GM23338 (cell line): ENCODE measurements around the gene THBS3. TPM values are rescaled to one million over a fixed set of nuclear protein-coding genes. Genes with fewer than 3 reads are reported as not detected.

ENCODE experiments used
- ATAC-seq: fragments of 200-7000 bp; cut with Tn5 transposase; 3 replicates; pipeline ENCODE4 v1.9.1; 2020
- DNase-seq: peaks from one replicate; pipeline ENCODE4 v3.0.0-alpha.2; 2015; ENCODE audit warnings: low spot score
- H2AFZ ChIP-seq: fragments of 200-600 bp; sonication (generic); 2 replicates; pipeline ENCODE4 v1.8.0; 2016; ENCODE audit warnings: antibody characterized with exemption, mild to moderate bottlenecking, moderate library complexity
- H3F3A ChIP-seq: fragments of 200-600 bp; sonication (generic); replicated peaks from 2 replicates; pipeline ENCODE4 v1.8.0; 2017; ENCODE audit warnings: antibody characterized with exemption, mixed run types, low read depth
- H3K27ac ChIP-seq: fragments of 200-600 bp; sonication (generic); 2 replicates; pipeline ENCODE4 v1.6.1; 2016; ENCODE audit warnings: low read depth
- H3K27me3 ChIP-seq: fragments of 200-600 bp; sonication (generic); 2 replicates; pipeline ENCODE4 v1.8.0; 2016; ENCODE audit warnings: mild to moderate bottlenecking, mixed run types, moderate library complexity; ENCODE audit not compliant: insufficient read depth
- H3K36me3 ChIP-seq: fragments of 200-600 bp; sonication (generic); 2 replicates; pipeline ENCODE4 v1.8.0; 2016; ENCODE audit warnings: mild to moderate bottlenecking; ENCODE audit not compliant: insufficient read depth
- H3K4me1 ChIP-seq: fragments of 200-600 bp; sonication (generic); 2 replicates; pipeline ENCODE4 v1.8.0; 2016; ENCODE audit warnings: mild to moderate bottlenecking, moderate library complexity; ENCODE audit not compliant: insufficient read depth
- H3K4me2 ChIP-seq: fragments of 200-600 bp; sonication (generic); 2 replicates; pipeline ENCODE4 v1.7.1; 2017; ENCODE audit warnings: mixed run types
- H3K4me3 ChIP-seq: fragments of 200-600 bp; sonication (generic); 2 replicates; pipeline ENCODE4 v1.6.1; 2016; ENCODE audit warnings: mixed run types
- H3K79me2 ChIP-seq: fragments of 200-600 bp; sonication (generic); replicated peaks from 2 replicates; pipeline ENCODE4 v1.8.0; 2017; ENCODE audit warnings: mild to moderate bottlenecking; ENCODE audit not compliant: insufficient read depth
- H3K9me2 ChIP-seq: fragments of 200-600 bp; sonication (generic); 2 replicates; pipeline ENCODE4 v1.8.0; 2017; ENCODE audit not compliant: insufficient read depth
- H4K20me1 ChIP-seq: fragments of 200-600 bp; sonication (generic); replicated peaks from 2 replicates; pipeline ENCODE4 v1.8.0; 2017; ENCODE audit warnings: mild to moderate bottlenecking; ENCODE audit not compliant: insufficient read depth
- H3K27ac Mint-ChIP-seq: 2 replicates; pipeline ENCODE4 v1.8.0; 2020; ENCODE audit warnings: inconsistent platforms, mild to moderate bottlenecking, moderate library complexity, mixed read lengths
- H3K27me3 Mint-ChIP-seq: 3 replicates; pipeline ENCODE4 v1.8.0; 2022; ENCODE audit warnings: low read depth, mild to moderate bottlenecking, moderate library complexity, mixed read lengths, inconsistent platforms; ENCODE audit not compliant: insufficient read depth, poor library complexity
- H3K36me3 Mint-ChIP-seq: 3 replicates; pipeline ENCODE4 v1.8.0; 2021; ENCODE audit warnings: low read depth, mild to moderate bottlenecking, inconsistent platforms, moderate library complexity, mixed read lengths
- H3K4me1 Mint-ChIP-seq: 3 replicates; pipeline ENCODE4 v1.8.0; 2020; ENCODE audit warnings: mild to moderate bottlenecking, inconsistent platforms, mixed read lengths
- H3K4me3 Mint-ChIP-seq: 3 replicates; pipeline ENCODE4 v1.8.0; 2021; ENCODE audit warnings: moderate library complexity, mild to moderate bottlenecking, inconsistent platforms, mixed read lengths
- H3K9me3 Mint-ChIP-seq: 3 replicates; pipeline ENCODE4 v1.8.0; 2020; ENCODE audit warnings: moderate library complexity, mild to moderate bottlenecking, inconsistent platforms, mixed read lengths
- CREB1 ChIP-seq: fragments of 250-450 bp; sonication (Bioruptor Pico); IDR thresholded peaks from 2 replicates; pipeline ENCODE4 v1.5.0; 2020; ENCODE audit warnings: low read depth, mild to moderate bottlenecking, moderate library complexity
- EZH2 ChIP-seq: fragments of 200-600 bp; sonication (generic); IDR thresholded peaks from one replicate; pipeline ENCODE4 v1.8.0; 2017; ENCODE audit warnings: antibody characterized with exemption, mild to moderate bottlenecking, low read depth; ENCODE audit not compliant: unreplicated experiment
- JUNB ChIP-seq: IDR thresholded peaks from one replicate; pipeline ENCODE4 v1.6.1; 2016; ENCODE audit warnings: antibody characterized with exemption; ENCODE audit not compliant: unreplicated experiment
- POLR2AphosphoS5 ChIP-seq: IDR thresholded peaks from 2 replicates; pipeline ENCODE4 v1.6.1; 2016; ENCODE audit warnings: antibody characterized with exemption, low read depth
- STAT1 ChIP-seq: IDR thresholded peaks from one replicate; pipeline ENCODE4 v1.6.1; 2016; ENCODE audit warnings: antibody characterized with exemption; ENCODE audit not compliant: unreplicated experiment
- ZNF114 ChIP-seq: fragments of 250-450 bp; sonication (Bioruptor Pico); IDR thresholded peaks from 2 replicates; pipeline ENCODE4 v1.5.0; 2020; ENCODE audit warnings: mild to moderate bottlenecking, moderate library complexity
- polyA plus RNA-seq: library from polyadenylated mRNA; unstranded; fragments of >200 nt; fragmentation: Nextera tagmentation; extraction: Ambion mirVana; gene quantifications from 2 replicates; pipeline ENCODE4 v1.2.1, GENCODE V29; 2016
- total RNA-seq: library from RNA; depleted of rRNA; stranded (reverse); fragments of >200 nt; shearing (Covaris generic); gene quantifications from 2 replicates; pipeline ENCODE4 v1.2.3, GENCODE V29; 2014
- TF ChIP-seq, protein P1 (sequence below): IDR thresholded peaks from 2 replicates; pipeline ENCODE4 v1.6.1; 2016; ENCODE audit warnings: antibody characterized with exemption
- TF ChIP-seq, protein P2 (sequence below): IDR thresholded peaks from one replicate; pipeline ENCODE4 v1.6.1; 2018; ENCODE audit warnings: antibody characterized with exemption; ENCODE audit not compliant: unreplicated experiment
- TF ChIP-seq, protein P3 (sequence below): fragments of 250-450 bp; sonication (Bioruptor Pico); IDR thresholded peaks from 2 replicates; pipeline ENCODE4 v1.5.0; 2020; ENCODE audit warnings: mild to moderate bottlenecking, moderate library complexity
- TF ChIP-seq, protein P4 (sequence below), 2 experiments: fragments of 200-600 bp in 1 of 2; sonication (generic) in 1 of 2; conservative IDR thresholded peaks; 2 replicates each; pipeline versions ENCODE4 v1.5.1 to v1.6.1; 2016 to 2017; ENCODE audit warnings: antibody characterized with exemption in 2 of 2, low read depth in 2 of 2, mild to moderate bottlenecking in 2 of 2, moderate library complexity in 1 of 2

The THBS3 gene
- total and polyA plus RNA-seq, 2 experiments from 2014 or later = 1.2 to 4.3 TPM

DNA sequence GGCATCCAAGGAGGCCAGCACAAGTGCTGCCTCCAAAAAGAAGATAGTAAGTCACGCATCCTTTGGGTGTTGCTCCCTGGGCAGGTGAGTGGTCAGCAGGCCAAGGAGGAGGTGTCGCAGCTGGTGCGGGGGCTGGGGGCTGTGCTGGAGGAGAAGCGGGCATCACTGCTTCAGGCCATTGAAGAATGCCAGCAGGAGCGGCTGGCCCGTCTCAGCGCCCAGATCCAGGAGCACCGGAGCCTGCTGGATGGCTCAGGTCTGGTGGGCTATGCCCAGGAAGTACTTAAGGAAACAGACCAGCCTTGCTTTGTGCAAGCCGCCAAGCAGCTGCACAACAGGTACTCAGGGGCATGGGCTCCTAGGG, 29.8 kb downstream of the THBS3 start:
- Histone ChIP-seq H3K4me1 (peaks cover 10% of the 10 kb centered on the region; the same call in 1 of the 2 replicates), H2AFZ (no peak overlapping the region), H3K9me2 (no peaks in the 10 kb centered on the region), H4K20me1 (no peaks in the 10 kb centered on the region), H3K27ac (no peak overlapping the region), H3K79me2 (0 out of 2 replicates have a peak, but pooled peaks cover 3% of the 10 kb centered on the region), H3K36me3 (peaks cover 20% of the 10 kb centered on the region; the same call in 1 of the 2 replicates), H3F3A (peaks cover 11% of the 10 kb centered on the region), H3K4me2 (no peak overlapping the region), H3K4me3 (no peak overlapping the region), H3K27me3 (no peaks in the 10 kb centered on the region)
- Mint-ChIP-seq H3K36me3 (peaks cover 49% of the 10 kb centered on the region), H3K4me3 (no peak overlapping the region), H3K27me3 (peaks cover 18% of the 10 kb centered on the region), H3K4me1 (peaks cover 17% of the 10 kb centered on the region), H3K9me3 (peaks cover 4% of the 10 kb centered on the region; the same call in 2 of the 3 replicates), H3K27ac (no peak overlapping the region)
- DNase-seq = no peak
- TF ChIP-seq JUNB (no peak), ZNF114 (no peak), STAT1 (no peak), POLR2AphosphoS5 (no peak), CREB1 (CRISPR knock-in tag) (no peak), EZH2 (no peak)
- TF ChIP-seq, protein P1, sequence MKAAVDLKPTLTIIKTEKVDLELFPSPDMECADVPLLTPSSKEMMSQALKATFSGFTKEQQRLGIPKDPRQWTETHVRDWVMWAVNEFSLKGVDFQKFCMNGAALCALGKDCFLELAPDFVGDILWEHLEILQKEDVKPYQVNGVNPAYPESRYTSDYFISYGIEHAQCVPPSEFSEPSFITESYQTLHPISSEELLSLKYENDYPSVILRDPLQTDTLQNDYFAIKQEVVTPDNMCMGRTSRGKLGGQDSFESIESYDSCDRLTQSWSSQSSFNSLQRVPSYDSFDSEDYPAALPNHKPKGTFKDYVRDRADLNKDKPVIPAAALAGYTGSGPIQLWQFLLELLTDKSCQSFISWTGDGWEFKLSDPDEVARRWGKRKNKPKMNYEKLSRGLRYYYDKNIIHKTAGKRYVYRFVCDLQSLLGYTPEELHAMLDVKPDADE = no peak
- TF ChIP-seq, protein P2, sequence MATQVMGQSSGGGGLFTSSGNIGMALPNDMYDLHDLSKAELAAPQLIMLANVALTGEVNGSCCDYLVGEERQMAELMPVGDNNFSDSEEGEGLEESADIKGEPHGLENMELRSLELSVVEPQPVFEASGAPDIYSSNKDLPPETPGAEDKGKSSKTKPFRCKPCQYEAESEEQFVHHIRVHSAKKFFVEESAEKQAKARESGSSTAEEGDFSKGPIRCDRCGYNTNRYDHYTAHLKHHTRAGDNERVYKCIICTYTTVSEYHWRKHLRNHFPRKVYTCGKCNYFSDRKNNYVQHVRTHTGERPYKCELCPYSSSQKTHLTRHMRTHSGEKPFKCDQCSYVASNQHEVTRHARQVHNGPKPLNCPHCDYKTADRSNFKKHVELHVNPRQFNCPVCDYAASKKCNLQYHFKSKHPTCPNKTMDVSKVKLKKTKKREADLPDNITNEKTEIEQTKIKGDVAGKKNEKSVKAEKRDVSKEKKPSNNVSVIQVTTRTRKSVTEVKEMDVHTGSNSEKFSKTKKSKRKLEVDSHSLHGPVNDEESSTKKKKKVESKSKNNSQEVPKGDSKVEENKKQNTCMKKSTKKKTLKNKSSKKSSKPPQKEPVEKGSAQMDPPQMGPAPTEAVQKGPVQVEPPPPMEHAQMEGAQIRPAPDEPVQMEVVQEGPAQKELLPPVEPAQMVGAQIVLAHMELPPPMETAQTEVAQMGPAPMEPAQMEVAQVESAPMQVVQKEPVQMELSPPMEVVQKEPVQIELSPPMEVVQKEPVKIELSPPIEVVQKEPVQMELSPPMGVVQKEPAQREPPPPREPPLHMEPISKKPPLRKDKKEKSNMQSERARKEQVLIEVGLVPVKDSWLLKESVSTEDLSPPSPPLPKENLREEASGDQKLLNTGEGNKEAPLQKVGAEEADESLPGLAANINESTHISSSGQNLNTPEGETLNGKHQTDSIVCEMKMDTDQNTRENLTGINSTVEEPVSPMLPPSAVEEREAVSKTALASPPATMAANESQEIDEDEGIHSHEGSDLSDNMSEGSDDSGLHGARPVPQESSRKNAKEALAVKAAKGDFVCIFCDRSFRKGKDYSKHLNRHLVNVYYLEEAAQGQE = no peak
- TF ChIP-seq, protein P3, sequence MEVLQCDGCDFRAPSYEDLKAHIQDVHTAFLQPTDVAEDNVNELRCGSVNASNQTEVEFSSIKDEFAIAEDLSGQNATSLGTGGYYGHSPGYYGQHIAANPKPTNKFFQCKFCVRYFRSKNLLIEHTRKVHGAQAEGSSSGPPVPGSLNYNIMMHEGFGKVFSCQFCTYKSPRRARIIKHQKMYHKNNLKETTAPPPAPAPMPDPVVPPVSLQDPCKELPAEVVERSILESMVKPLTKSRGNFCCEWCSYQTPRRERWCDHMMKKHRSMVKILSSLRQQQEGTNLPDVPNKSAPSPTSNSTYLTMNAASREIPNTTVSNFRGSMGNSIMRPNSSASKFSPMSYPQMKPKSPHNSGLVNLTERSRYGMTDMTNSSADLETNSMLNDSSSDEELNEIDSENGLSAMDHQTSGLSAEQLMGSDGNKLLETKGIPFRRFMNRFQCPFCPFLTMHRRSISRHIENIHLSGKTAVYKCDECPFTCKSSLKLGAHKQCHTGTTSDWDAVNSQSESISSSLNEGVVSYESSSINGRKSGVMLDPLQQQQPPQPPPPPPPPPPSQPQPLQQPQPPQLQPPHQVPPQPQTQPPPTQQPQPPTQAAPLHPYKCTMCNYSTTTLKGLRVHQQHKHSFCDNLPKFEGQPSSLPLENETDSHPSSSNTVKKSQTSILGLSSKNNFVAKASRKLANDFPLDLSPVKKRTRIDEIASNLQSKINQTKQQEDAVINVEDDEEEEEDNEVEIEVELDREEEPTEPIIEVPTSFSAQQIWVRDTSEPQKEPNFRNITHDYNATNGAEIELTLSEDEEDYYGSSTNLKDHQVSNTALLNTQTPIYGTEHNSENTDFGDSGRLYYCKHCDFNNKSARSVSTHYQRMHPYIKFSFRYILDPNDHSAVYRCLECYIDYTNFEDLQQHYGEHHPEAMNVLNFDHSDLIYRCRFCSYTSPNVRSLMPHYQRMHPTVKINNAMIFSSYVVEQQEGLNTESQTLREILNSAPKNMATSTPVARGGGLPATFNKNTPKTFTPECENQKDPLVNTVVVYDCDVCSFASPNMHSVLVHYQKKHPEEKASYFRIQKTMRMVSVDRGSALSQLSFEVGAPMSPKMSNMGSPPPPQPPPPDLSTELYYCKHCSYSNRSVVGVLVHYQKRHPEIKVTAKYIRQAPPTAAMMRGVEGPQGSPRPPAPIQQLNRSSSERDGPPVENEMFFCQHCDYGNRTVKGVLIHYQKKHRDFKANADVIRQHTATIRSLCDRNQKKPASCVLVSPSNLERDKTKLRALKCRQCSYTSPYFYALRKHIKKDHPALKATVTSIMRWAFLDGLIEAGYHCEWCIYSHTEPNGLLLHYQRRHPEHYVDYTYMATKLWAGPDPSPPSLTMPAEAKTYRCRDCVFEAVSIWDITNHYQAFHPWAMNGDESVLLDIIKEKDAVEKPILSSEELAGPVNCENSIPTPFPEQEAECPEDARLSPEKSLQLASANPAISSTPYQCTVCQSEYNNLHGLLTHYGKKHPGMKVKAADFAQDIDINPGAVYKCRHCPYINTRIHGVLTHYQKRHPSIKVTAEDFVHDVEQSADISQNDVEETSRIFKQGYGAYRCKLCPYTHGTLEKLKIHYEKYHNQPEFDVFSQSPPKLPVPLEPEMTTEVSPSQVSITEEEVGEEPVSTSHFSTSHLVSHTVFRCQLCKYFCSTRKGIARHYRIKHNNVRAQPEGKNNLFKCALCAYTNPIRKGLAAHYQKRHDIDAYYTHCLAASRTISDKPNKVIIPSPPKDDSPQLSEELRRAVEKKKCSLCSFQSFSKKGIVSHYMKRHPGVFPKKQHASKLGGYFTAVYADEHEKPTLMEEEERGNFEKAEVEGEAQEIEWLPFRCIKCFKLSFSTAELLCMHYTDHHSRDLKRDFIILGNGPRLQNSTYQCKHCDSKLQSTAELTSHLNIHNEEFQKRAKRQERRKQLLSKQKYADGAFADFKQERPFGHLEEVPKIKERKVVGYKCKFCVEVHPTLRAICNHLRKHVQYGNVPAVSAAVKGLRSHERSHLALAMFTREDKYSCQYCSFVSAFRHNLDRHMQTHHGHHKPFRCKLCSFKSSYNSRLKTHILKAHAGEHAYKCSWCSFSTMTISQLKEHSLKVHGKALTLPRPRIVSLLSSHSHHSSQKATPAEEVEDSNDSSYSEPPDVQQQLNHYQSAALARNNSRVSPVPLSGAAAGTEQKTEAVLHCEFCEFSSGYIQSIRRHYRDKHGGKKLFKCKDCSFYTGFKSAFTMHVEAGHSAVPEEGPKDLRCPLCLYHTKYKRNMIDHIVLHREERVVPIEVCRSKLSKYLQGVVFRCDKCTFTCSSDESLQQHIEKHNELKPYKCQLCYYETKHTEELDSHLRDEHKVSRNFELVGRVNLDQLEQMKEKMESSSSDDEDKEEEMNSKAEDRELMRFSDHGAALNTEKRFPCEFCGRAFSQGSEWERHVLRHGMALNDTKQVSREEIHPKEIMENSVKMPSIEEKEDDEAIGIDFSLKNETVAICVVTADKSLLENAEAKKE (CRISPR knock-in tag) = no peak
- TF ChIP-seq, protein P4, sequence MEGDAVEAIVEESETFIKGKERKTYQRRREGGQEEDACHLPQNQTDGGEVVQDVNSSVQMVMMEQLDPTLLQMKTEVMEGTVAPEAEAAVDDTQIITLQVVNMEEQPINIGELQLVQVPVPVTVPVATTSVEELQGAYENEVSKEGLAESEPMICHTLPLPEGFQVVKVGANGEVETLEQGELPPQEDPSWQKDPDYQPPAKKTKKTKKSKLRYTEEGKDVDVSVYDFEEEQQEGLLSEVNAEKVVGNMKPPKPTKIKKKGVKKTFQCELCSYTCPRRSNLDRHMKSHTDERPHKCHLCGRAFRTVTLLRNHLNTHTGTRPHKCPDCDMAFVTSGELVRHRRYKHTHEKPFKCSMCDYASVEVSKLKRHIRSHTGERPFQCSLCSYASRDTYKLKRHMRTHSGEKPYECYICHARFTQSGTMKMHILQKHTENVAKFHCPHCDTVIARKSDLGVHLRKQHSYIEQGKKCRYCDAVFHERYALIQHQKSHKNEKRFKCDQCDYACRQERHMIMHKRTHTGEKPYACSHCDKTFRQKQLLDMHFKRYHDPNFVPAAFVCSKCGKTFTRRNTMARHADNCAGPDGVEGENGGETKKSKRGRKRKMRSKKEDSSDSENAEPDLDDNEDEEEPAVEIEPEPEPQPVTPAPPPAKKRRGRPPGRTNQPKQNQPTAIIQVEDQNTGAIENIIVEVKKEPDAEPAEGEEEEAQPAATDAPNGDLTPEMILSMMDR (conservative IDR thresholded peaks at IDR 0.05; ENCODE audit: low read depth in 2 of 2) = no peak
- no peak for ATAC-seq
